ENCODE measurements around the gene SMAD9.
"Not testable (repeated sequence)": the region's sequence is repeated elsewhere in the genome, so short reads cannot be mapped to it uniquely, and the experiment has no call there.

SMAD9 gene

DNA sequence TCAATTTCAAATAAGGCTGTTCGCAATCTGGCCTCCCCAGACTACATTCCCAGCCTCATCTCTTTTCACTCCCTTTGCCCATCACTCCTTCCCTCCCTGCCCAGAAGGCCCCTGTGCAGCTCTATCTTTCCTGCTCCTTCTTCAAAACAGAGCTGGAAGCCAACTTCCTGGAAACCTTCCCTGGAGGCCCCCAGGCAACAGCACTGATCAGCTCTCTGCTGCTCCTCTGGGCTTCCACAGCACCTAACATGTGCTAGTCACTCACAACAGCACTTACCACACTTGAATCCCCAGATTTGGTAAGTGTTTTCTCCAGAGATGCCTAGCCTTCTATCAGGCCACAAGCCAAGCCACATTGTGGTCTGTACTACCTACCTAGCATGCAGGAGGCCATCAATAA, 9.5 kb downstream of the SMAD9 start:
- DNase-seq, result no peak

- no peak for DNase-seq
These were observed 12.2 kb downstream of the SMAD9 start for GRCh38 chr13:36907821-36908220.

DNA sequence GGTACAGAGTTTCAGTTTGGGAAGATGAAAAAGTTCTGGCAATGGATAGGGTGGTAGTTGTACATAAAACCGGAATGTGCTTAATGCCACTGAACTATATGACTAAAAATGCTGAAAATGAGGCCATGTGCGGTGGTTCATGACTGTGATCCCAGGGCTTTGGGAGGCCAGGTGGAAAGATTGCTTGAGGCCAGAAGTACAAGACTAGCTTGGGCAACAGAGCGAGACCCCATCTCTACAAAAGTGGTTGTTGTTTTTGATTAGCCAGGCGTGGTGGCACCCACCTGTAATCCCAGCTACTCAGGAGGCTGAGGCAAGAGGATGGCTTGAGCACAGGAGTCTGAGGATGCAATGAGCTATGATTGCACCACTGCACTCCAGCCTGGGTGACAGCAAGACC, 12.8 kb downstream of the SMAD9 start:
- DNase-seq, result no peak

- DNase-seq, result no peak
These were observed 14.1 kb downstream of the SMAD9 start for GRCh38 chr13:36905944-36906343.

DNA sequence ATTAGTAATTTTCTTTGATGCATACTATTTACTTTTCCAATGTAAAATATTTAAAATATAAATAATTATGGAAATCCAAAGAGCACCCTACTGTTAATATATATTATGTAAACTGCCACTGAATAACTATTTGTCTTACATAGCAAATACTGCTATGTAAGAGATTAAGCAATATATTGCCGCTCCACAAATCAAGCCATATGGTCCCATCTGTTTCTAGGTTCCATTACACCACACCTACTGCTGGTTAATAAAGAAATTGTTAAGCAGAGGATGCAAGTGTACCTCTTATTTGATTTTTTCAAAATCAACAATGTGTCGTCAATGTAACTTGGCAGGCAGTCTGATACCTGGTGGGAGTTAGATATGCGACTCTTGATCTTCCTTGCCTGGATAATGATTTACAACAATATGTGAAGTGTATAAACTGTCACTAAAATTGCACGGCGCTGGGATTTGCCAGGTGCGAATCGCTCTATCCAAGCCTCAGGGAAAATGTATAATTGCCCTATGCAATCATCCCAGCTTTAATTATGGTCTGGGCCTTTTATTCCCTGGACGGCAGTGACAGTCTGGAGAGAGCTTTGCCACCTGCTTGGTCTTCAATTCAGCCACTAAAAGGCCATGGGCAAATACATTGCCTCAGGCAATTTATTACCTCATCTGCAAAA, 16.0 kb downstream of the SMAD9 start:
- DNase-seq, result peak; percentile 73

GRCh38 chr13:36897054-36897616, 22.9 kb downstream of the SMAD9 start:
- DNase-seq, result no peak

GRCh38 chr13:36891752-36892151, 28.3 kb downstream of the SMAD9 start:
- no peak for DNase-seq

DNA sequence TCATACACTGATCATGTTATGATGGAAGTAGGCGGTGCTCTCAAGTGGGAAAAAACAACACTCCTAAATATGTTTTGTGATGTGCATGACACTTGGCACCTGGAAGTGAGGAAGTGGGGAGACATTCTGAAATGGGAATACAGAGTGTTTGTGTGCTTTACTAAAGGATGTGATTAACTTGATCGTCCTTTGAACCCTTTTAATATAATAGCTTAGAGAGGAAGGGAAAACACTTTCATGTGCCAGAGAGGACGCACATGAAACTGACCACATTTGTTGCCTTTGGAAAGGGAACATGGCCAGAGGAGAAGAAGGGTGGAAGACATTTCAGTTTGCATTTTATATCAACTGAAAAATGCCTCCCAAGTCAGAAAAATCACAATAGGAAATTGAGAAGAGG, 31.4 kb downstream of the SMAD9 start:
- no peak for DNase-seq

DNA sequence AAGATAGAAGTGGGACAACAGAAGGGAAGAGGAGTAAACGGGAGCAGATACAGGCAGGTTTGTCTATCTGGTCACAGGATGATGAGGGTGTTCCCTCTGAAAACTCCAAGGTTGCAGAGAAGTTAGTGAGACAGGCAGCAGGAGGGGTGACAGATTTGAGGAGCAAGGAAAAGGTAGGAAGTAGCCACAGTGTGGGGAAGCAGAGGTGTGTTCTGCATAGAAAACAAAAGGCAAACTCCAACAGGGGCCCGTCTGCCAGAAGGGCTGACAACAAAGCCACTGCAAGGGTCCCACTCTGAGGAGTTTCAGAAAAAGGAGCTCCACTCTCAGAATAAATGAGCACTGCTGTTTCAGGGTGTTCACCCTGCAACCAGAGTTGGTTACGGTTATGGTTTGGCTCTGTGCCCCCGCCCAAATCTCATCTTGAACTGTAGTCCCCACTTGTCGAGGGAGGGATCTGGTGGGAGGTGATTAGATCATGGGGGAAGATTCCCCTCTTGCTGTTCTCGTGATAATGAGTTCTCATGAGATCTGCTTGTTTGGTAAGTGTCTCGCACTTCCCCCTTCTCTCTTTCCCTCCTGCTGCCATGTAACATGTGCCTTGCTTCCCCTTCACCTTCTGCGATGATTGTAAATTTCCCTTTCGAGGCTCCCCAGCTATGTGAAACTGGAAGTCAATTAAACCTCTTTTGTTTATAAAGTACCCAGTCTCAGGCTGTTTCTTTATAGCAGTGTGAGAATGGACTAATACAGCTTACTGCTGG, 32.1 kb downstream of the SMAD9 start:
- DNase-seq, result no peak

DNA sequence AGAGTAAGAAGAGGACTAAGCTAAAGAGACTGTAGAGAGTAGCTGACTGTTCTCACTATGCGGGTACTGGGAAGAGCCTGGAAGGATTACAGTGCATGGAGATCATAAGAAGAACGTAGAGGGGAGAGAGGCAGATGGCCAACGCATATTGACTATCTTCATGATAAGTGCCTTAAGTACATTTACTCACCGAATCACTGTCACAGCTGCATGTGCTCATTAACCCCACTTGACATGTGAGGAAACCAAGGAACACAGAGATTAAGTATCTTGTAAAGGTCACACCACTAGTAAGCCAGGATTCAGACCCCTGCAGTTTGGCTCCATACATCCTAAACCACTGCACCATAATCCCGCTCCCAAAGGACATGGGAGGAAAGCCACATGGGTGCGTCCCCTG, 34.1 kb downstream of the SMAD9 start:
- DNase-seq, result no peak

DNA sequence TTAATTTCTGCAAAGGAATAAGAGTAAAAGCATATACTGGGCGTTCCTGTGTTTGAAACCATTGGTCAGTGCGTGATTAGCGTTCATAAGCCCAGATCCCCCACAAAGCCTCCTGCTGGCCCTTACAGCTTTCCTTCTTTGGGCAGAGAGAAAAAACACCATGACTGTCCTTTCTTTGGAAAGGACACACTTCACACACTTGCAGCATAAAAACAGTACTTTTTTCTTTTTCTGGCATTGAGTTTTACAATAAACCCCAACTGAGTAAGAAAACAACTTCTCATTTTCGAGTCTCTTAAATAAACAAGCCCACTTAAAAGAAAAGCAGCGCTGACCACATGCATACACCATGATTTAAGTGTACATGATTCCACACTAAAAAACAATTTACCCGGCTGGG, 35.8 kb downstream of the SMAD9 start:
- DNase-seq, result no peak

- no peak for DNase-seq
These were observed 36.2 kb downstream of the SMAD9 start for GRCh38 chr13:36883824-36884223.

GRCh38 chr13:36883392-36883791, 36.6 kb downstream of the SMAD9 start:
- not testable (repeated sequence) for DNase-seq

DNA sequence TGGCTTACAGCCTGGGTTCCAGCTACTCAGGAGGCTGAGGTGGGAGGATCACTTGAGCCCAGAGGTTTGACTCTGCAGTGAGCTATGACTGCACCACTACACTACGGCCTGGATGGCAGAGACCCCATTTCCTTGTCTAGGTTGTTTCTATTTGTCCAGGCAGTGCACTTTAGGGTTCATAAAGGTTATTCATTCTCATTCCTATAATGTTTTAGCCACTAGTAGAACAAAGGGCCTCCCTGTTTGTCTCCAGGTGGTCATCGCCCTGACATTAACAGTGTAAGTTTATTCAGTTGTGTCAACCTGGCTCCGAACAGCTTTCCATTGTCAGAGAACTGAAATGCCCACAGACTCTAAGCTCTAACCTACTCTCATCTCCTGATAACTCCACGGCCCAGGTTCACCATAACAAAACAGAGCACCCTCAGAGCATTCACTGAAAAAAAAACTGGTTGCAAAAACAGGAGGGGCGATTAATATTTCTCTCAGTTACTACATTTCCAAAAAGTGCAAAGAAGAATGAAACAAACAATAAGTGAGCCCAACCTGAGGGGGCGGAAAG, 37.1 kb downstream of the SMAD9 start:
- DNase-seq, result no peak

- peak; percentile 13 for DNase-seq
These were observed 39.1 kb downstream of the SMAD9 start for GRCh38 chr13:36880961-36881360.

- no peak for DNase-seq
These were observed 40.7 kb downstream of the SMAD9 start for GRCh38 chr13:36879218-36879938.

GRCh38 chr13:36875961-36876360, 44.1 kb downstream of the SMAD9 start:
- no peak for DNase-seq

- no peak for DNase-seq
These were observed 44.6 kb downstream of the SMAD9 start for GRCh38 chr13:36875431-36875830.

- no peak for DNase-seq
These were observed 47.4 kb downstream of the SMAD9 start for GRCh38 chr13:36872621-36873020.

- no peak for DNase-seq
These were observed 49.9 kb downstream of the SMAD9 start for GRCh38 chr13:36870050-36870692.

- no peak for DNase-seq
These were observed 53.8 kb downstream of the SMAD9 start for GRCh38 chr13:36866232-36866631.

- no peak for DNase-seq
These were observed 54.8 kb downstream of the SMAD9 start for GRCh38 chr13:36865265-36865664.

- DNase-seq, result no peak
These were observed 57.3 kb downstream of the SMAD9 start for GRCh38 chr13:36862722-36863121.
